ENCODE measurements around the gene CSMD2.

The CSMD2 gene

DNA sequence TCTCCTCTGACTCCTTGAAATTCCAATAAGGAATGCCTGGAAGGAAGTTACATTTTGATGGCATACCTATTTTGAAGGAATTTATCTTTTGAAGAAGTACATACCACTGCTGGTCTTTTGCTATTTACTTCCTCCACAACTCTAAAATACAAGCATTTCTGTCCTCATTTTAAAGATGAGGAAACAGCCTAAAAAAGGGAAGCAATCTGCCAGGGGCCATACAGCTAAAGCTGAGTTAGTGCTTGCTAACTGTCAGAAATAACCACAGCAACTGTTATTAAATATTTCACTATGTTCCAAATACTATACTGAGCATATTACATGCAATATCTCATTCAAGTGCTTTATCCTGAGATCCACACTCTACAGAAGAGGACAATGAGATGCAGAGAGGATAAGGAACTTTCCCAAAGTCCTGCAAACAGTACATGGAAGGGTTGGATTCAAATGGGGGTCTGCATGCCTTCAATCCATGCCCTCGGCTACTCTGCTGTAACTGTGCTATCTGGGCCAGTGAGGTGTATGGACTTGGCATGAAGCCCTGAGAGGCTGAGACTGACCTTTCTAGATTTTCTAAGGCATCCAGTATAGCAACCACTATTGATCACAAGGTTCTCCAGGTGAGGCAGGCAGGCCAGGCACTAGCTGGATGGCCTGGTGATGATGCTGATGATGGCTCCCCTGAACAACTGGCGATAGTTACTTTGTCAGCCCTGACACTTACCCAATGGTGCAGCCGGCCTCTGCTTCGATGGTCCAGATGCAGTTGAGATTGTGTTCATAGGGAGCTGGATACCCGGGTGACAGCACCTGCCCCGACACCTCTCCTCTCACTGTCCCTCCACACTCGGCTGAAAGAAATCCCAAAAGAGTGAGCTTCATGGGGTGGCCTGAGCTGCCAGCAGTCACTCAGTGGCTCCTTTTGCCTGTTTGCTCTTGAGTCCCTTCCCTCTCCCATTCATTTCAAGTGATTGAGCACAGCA lies 472.5 kb downstream of the CSMD2 start:
- H3K4me3 ChIP-seq (ENCODE audit: low read depth, low read length): no peak overlapping the region
- TF ChIP-seq, protein P1, sequence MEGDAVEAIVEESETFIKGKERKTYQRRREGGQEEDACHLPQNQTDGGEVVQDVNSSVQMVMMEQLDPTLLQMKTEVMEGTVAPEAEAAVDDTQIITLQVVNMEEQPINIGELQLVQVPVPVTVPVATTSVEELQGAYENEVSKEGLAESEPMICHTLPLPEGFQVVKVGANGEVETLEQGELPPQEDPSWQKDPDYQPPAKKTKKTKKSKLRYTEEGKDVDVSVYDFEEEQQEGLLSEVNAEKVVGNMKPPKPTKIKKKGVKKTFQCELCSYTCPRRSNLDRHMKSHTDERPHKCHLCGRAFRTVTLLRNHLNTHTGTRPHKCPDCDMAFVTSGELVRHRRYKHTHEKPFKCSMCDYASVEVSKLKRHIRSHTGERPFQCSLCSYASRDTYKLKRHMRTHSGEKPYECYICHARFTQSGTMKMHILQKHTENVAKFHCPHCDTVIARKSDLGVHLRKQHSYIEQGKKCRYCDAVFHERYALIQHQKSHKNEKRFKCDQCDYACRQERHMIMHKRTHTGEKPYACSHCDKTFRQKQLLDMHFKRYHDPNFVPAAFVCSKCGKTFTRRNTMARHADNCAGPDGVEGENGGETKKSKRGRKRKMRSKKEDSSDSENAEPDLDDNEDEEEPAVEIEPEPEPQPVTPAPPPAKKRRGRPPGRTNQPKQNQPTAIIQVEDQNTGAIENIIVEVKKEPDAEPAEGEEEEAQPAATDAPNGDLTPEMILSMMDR (IDR thresholded peaks at IDR 0.05; ENCODE audit: borderline replicate concordance, insufficient read depth, low read depth, low read length): no peak

DNA sequence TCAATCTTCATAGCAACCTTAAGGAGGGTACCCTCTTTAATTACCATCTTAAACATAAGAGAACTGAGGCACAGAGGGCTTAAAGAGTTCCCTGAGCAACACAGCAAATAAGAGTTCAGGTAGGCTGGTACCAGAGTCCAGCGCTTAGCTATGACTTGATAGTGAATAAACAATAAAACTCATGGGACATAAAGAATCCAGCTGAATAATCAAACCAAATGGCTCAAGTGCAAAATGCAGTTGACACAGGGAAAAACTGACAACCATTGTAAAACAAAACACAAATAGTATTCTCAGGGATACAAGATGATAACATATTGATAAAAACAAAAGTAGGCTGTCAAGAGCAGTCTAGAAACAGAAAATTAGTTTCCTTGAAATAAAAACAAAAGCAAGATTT lies 478.0 kb downstream of the CSMD2 start:
- H3K4me3 ChIP-seq (ENCODE audit: low read depth, low read length): no peak overlapping the region
- TF ChIP-seq, protein P1 (IDR thresholded peaks at IDR 0.05; ENCODE audit: borderline replicate concordance, insufficient read depth, low read depth, low read length): no peak

DNA sequence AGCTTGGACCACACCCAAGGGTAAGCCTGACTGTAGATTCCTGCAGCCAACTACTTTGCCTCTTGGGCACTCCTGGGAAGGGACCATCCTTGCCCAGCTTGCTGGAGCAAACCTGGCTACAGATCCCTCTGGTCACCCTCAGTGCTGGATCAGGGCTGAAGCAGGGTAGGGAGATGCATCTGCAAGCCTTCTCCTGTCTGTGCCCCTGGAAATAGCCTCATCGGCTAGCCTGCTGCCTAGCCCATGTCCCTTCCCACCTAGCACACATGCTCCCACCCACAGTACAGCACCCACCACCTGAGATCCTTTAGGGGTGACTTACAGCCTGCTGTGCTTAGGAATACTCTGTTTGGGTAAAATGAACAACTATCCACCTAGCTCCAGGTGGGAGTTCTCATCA lies 478.5 kb downstream of the CSMD2 start:
- no peak overlapping the region for H3K4me3 ChIP-seq (ENCODE audit: low read depth, low read length)
- TF ChIP-seq, protein P1 (IDR thresholded peaks at IDR 0.05; ENCODE audit: borderline replicate concordance, insufficient read depth, low read depth, low read length): no peak

DNA sequence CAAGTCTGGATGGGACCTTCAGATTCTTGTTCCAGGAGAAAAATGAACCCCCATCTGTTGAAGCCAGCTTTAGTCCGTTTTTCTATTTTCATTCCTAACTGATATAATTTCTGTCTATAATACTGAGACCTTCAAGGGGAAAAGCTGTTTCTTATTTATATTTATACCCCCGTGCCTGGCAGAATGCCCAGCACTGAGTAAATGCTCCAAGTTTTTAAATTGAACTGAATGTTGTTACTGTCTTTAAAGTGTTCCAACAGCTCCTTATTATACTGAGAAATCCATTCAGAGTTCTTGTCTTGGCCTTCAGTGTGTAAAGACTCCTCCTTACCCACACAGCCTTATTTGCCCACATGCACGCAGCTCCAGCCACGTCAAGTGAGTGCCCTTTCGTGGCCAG lies 479.8 kb downstream of the CSMD2 start:
- TF ChIP-seq, protein P1 (IDR thresholded peaks at IDR 0.05; ENCODE audit: borderline replicate concordance, insufficient read depth, low read depth, low read length): no peak
- H3K4me3 ChIP-seq (ENCODE audit: low read depth, low read length): no peak overlapping the region

DNA sequence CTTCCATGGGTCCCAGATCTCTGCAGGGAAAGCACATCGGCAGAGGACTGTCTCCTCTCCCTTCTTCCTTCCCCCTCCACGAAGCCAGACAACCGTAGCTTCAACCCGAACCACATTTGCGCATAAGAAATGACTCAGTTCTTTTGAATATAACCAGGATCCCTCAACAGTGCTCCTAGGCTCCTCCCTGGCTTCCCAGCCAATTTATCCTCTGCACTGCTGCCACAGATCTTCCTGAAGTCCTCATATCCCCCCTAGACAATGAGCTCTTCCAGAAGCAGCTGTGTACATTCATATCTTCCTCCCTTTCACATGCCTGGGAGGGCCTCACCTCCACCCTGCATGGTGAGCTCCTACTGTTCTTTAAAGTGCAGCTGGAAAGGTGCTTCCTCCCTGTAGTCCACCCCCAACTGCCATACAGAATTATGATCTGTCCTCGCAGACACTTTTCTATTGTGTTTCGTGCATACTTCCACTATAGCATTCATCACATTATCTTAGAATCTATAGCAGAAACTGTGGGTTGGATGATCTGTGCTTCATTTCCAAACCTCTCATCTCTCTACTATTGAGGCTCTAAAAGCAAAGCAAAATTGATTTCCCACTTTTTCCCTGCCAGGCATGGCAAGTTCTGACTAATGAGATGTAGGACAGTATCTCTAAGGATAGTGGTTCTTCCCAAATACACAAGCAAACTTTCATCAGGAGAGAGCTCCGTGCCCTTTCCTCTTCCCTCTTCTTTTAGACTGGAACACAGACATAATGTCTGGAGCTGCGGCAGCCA lies 480.4 kb downstream of the CSMD2 start:
- TF ChIP-seq, protein P1 (IDR thresholded peaks at IDR 0.05; ENCODE audit: borderline replicate concordance, insufficient read depth, low read depth, low read length): no peak
- H3K4me3 ChIP-seq (ENCODE audit: low read depth, low read length): no peak overlapping the region

DNA sequence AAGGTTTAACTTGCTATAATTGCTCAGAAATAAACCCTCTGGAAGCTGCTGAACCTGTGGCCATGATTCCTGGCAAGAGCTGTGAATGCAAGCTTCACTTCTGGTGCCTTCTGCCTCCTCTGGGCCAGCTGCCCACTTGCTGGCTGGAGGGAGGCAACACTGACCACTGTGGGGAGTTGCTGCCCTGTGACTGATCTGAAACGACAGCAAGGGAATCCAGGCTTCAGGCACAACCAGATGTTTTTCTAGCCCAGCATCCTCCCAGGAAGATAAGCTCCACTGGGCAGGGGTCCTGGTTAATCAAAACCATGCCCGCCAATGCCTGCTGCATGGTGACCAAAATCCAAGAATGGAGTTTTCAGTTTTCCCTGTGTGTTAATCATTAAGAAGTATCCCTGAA lies 481.1 kb downstream of the CSMD2 start:
- no peak overlapping the region for H3K4me3 ChIP-seq (ENCODE audit: low read depth, low read length)
- TF ChIP-seq, protein P1 (IDR thresholded peaks at IDR 0.05; ENCODE audit: borderline replicate concordance, insufficient read depth, low read depth, low read length): no peak

Data from GM12875 (cell line).